ENCODE results near the gene XRCC1.

DNA sequence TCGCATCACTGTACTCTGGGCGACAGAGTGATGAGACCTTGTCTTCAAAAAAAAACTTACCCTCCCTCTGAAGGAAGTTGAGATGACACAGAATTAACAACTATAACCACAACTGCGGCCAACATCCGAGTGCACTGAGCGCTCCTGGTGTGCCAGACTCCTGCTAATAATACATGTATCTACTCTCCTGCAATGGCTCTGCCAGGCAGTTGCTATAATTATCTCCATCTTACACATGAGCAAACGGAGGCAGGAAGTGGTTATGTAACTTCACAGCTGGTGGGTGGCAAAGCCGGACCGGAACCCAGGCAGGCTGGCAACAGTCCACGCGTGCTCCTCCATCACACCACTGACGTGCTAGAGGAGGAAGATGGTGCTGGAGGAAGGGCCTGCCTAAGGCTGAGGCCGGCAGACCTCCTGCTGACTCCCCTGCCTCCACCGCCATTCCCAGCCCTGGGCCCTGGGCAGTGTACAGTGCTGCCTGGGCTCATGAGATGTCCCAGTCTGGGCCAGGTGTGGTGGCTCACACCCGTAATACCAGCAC lies 12.6 kb downstream of the XRCC1 start:
- TF ChIP-seq, protein P1, sequence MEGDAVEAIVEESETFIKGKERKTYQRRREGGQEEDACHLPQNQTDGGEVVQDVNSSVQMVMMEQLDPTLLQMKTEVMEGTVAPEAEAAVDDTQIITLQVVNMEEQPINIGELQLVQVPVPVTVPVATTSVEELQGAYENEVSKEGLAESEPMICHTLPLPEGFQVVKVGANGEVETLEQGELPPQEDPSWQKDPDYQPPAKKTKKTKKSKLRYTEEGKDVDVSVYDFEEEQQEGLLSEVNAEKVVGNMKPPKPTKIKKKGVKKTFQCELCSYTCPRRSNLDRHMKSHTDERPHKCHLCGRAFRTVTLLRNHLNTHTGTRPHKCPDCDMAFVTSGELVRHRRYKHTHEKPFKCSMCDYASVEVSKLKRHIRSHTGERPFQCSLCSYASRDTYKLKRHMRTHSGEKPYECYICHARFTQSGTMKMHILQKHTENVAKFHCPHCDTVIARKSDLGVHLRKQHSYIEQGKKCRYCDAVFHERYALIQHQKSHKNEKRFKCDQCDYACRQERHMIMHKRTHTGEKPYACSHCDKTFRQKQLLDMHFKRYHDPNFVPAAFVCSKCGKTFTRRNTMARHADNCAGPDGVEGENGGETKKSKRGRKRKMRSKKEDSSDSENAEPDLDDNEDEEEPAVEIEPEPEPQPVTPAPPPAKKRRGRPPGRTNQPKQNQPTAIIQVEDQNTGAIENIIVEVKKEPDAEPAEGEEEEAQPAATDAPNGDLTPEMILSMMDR (IDR thresholded peaks at IDR 0.05 in 4 of 5, conservative IDR thresholded peaks at IDR 0.05 in 1 of 5): no peak
- no peak for TF ChIP-seq POLR2A (IDR thresholded peaks at IDR 0.05)
